ENCODE results near the gene ITGAE.

The ITGAE gene

GRCh38 chr17:3815925-3816324, 14.9 kb upstream of the ITGAE start:
- no peaks in the 10 kb centered on the region for H3K79me2 ChIP-seq (ENCODE audit: insufficient read depth, low read depth)
- H3K4me3 ChIP-seq (IDR thresholded peaks at IDR 0.05; ENCODE audit: insufficient read depth, low read depth, low read length): no peak overlapping the region
- H4K20me1 ChIP-seq (ENCODE audit: insufficient read depth): no peaks in the 10 kb centered on the region
- no peaks in the 10 kb centered on the region for H3K4me1 ChIP-seq (ENCODE audit: low read depth, poor library complexity, severe bottlenecking)
- H2AFZ ChIP-seq (ENCODE audit: low read depth): no peak overlapping the region
- no peak for TF ChIP-seq CTCF (conservative IDR thresholded peaks at IDR 0.05; ENCODE audit: low read depth, low read length)
- H3K27ac ChIP-seq: no peak overlapping the region
- no peak overlapping the region for H3K9ac ChIP-seq
- no peaks in the 10 kb centered on the region for H3K36me3 ChIP-seq (ENCODE audit: insufficient read depth)
- H3K4me2 ChIP-seq: no peak overlapping the region
- no peaks in the 10 kb centered on the region for H3K27me3 ChIP-seq (ENCODE audit: insufficient read depth, low read depth)

- Histone ChIP-seq H3K27me3 (ENCODE audit: insufficient read depth, low read depth) (no peaks in the 10 kb centered on the region), H3K4me3 (IDR thresholded peaks at IDR 0.05; ENCODE audit: insufficient read depth, low read depth, low read length) (no peak overlapping the region), H3K9ac (no peak overlapping the region), H3K27ac (no peak overlapping the region), H3K79me2 (ENCODE audit: insufficient read depth, low read depth) (no peaks in the 10 kb centered on the region), H3K36me3 (ENCODE audit: insufficient read depth) (no peaks in the 10 kb centered on the region), H3K4me1 (ENCODE audit: low read depth, poor library complexity, severe bottlenecking) (no peaks in the 10 kb centered on the region), H3K4me2 (no peak overlapping the region), H2AFZ (ENCODE audit: low read depth) (no peak overlapping the region), H4K20me1 (ENCODE audit: insufficient read depth) (no peaks in the 10 kb centered on the region)
- no peak for TF ChIP-seq CTCF (conservative IDR thresholded peaks at IDR 0.05; ENCODE audit: low read depth, low read length)
Observed at GRCh38 chr17:3815122-3815521, 14.1 kb upstream of the ITGAE start.

DNA sequence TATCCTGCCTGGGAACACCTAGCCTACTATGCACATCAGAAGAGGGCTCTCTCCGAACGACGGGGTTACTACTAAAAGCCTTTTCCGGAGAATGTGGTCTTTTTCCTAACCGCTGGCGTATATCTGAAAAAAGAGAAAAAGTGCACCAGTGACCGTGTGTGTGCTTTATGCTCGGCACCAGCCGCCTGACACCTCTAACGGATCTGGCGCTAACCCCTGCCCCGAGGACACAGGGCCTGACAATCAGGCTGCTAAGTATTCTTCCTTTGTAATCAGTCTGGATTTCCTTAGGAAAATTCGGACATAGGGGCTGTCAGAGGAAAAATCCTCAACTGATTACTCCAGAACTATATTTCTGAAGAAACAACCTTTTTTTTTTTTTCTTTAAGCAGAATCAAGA, 13.4 kb upstream of the ITGAE start:
- Histone ChIP-seq H3K27ac (no peak overlapping the region), H2AFZ (ENCODE audit: low read depth) (no peak overlapping the region), H3K4me3 (IDR thresholded peaks at IDR 0.05; ENCODE audit: insufficient read depth, low read depth, low read length) (no peak overlapping the region), H3K36me3 (ENCODE audit: insufficient read depth) (no peaks in the 10 kb centered on the region), H3K79me2 (ENCODE audit: insufficient read depth, low read depth) (no peaks in the 10 kb centered on the region), H3K9ac (no peak overlapping the region), H3K27me3 (ENCODE audit: insufficient read depth, low read depth) (no peaks in the 10 kb centered on the region), H3K4me1 (ENCODE audit: low read depth, poor library complexity, severe bottlenecking) (no peaks in the 10 kb centered on the region), H4K20me1 (ENCODE audit: insufficient read depth) (no peaks in the 10 kb centered on the region), H3K4me2 (no peak overlapping the region)
- no peak for TF ChIP-seq CTCF (conservative IDR thresholded peaks at IDR 0.05; ENCODE audit: low read depth, low read length)

DNA sequence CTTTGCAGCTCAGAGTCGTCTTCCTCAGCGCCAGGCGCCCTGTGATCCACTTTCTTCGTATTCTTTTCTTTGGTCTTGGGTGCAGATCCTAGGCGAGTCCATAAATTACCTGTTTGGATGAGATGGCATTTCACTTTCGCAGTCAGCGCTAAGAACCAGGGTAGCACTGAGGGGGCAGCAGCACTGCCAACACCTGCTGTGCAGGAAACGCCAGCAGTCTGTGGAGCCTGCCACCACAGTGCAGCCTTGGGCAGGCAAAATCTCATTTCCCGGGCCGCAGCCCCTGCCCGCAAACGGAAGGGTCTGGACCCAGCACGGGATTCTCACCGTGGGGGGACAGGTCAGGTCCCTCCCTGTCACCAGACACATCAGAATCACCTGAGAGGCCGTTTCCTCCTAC, 12.2 kb upstream of the ITGAE start:
- Histone ChIP-seq H3K79me2 (ENCODE audit: insufficient read depth, low read depth) (no peaks in the 10 kb centered on the region), H2AFZ (ENCODE audit: low read depth) (no peak overlapping the region), H3K4me3 (IDR thresholded peaks at IDR 0.05; ENCODE audit: insufficient read depth, low read depth, low read length) (no peak overlapping the region), H3K4me2 (no peak overlapping the region), H3K4me1 (ENCODE audit: low read depth, poor library complexity, severe bottlenecking) (no peaks in the 10 kb centered on the region), H3K27me3 (ENCODE audit: insufficient read depth, low read depth) (no peaks in the 10 kb centered on the region), H4K20me1 (ENCODE audit: insufficient read depth) (no peaks in the 10 kb centered on the region), H3K27ac (no peak overlapping the region), H3K36me3 (ENCODE audit: insufficient read depth) (no peaks in the 10 kb centered on the region), H3K9ac (no peak overlapping the region)
- TF ChIP-seq CTCF (conservative IDR thresholded peaks at IDR 0.05; ENCODE audit: low read depth, low read length): no peak

DNA sequence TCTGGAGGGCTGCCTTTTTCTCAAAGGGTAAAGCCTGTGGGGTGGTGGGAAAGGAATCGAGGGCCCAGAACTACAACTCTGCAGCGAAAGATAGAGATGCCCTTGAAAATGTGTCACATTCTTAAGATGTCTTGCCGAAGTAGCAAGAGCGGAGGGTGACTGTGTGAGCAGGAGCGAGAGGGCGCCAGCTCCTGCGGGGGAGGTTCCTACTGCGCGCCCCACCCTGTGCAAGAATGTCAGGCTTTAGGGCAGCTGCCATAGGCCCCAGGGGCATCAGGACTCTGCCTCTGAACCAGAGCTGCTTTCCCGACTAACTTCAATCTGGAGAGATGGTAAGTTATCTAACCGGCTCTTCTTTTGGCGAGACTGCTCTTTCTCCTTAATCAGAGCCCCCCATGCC, 11.8 kb upstream of the ITGAE start:
- Histone ChIP-seq H3K36me3 (ENCODE audit: insufficient read depth) (no peaks in the 10 kb centered on the region), H3K79me2 (ENCODE audit: insufficient read depth, low read depth) (no peaks in the 10 kb centered on the region), H3K4me3 (IDR thresholded peaks at IDR 0.05; ENCODE audit: insufficient read depth, low read depth, low read length) (no peak overlapping the region), H3K4me1 (ENCODE audit: low read depth, poor library complexity, severe bottlenecking) (no peaks in the 10 kb centered on the region), H2AFZ (ENCODE audit: low read depth) (no peak overlapping the region), H4K20me1 (ENCODE audit: insufficient read depth) (no peaks in the 10 kb centered on the region), H3K9ac (no peak overlapping the region), H3K27me3 (ENCODE audit: insufficient read depth, low read depth) (no peaks in the 10 kb centered on the region), H3K27ac (no peak overlapping the region), H3K4me2 (no peak overlapping the region)
- TF ChIP-seq CTCF (conservative IDR thresholded peaks at IDR 0.05; ENCODE audit: low read depth, low read length): no peak
